Adrenal gland (tissue), 5 donors: ENCODE data around the gene CD300C.

Experiments used
- POLR2A ChIP-seq, 2 donors: fragments of 450-650 bp; IDR thresholded peaks; one replicate each; pipeline ENCODE4 v1.6.1; 2017; ENCODE audit warnings: antibody characterized with exemption in 2 of 2, mild to moderate bottlenecking in 2 of 2, moderate library complexity in 1 of 2
- TF ChIP-seq, protein P1 (sequence below), 6 experiments: fragments of 450-650 bp in 4 of 6; fragments of 200-600 bp in 2 of 6; sonication (generic) in 1 of 6; IDR thresholded peaks; 1 replicate in 5 of 6; 2 replicates in 1 of 6; pipeline versions ENCODE4 v1.5.1 to v1.8.0; 2016 to 2021; ENCODE audit warnings: antibody characterized with exemption in 6 of 6, mild to moderate bottlenecking in 2 of 6, moderate library complexity in 1 of 6
- donor health status: DM: no; HTN: no; CAD: no.

DNA sequence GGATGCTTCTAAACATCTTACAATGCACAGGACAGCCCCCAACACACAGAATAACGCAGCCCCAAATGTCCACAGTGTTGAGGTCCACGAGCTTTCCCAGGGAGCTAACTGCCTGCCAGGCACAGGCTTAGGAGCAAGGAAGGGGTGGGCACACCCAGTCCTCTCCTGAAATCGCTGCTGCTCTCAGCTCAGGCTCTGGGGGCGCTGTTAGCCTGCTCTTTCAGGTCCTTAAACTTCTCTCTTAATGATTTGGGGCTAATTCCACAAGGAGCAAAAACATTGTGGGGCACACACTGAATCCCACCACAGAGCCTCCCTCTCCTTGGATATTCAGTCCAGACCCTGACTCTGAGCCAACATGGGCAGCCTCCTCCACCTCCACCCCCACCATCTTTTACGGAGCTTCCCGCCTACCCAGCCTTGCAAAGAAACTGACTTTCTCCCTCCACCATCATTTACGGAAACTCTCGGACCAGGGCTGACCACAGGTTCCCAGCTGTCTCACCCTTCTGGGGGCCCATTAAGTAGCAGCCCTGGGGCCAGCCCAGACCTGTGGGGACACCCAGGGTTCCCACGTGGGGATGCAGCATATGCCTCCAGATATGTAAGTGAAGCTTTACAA, 20.3 kb upstream of the CD300C start:
- TF ChIP-seq, protein P1, sequence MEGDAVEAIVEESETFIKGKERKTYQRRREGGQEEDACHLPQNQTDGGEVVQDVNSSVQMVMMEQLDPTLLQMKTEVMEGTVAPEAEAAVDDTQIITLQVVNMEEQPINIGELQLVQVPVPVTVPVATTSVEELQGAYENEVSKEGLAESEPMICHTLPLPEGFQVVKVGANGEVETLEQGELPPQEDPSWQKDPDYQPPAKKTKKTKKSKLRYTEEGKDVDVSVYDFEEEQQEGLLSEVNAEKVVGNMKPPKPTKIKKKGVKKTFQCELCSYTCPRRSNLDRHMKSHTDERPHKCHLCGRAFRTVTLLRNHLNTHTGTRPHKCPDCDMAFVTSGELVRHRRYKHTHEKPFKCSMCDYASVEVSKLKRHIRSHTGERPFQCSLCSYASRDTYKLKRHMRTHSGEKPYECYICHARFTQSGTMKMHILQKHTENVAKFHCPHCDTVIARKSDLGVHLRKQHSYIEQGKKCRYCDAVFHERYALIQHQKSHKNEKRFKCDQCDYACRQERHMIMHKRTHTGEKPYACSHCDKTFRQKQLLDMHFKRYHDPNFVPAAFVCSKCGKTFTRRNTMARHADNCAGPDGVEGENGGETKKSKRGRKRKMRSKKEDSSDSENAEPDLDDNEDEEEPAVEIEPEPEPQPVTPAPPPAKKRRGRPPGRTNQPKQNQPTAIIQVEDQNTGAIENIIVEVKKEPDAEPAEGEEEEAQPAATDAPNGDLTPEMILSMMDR (IDR thresholded peaks at IDR 0.05), result peak; percentile 21 to 47 (median 35)
- no peak for TF ChIP-seq POLR2A (IDR thresholded peaks at IDR 0.05)
